Smooth muscle cell (in vitro differentiated cells): ENCODE results near the gene SLC35C1. TPM values are rescaled to one million over a fixed set of nuclear protein-coding genes. Genes with fewer than 3 reads are reported as not detected.

Source experiments
- DNase-seq: peaks from one replicate; lab custom pipeline; 2025; ENCODE audit not compliant: unreplicated experiment; lab: John Stamatoyannopoulos, UW
- H2AFZ ChIP-seq: fragments of 200-600 bp; sonication (generic); 2 replicates; pipeline ENCODE4 v1.6.0; 2016; ENCODE audit warnings: antibody characterized with exemption, low read depth, mild to moderate bottlenecking
- H3F3A ChIP-seq: fragments of 200-600 bp; sonication (generic); 2 replicates; pipeline ENCODE4 v1.6.0; 2017; ENCODE audit warnings: antibody characterized with exemption, low read depth
- H3K27ac ChIP-seq: fragments of 200-600 bp; sonication (generic); 2 replicates; pipeline ENCODE4 v1.5.1; 2016; ENCODE audit warnings: low read depth, mild to moderate bottlenecking
- H3K27me3 ChIP-seq: fragments of 200-600 bp; sonication (generic); 2 replicates; pipeline ENCODE4 v1.6.1; 2016; ENCODE audit warnings: low read depth, mild to moderate bottlenecking
- H3K36me3 ChIP-seq: fragments of 200-600 bp; sonication (generic); 2 replicates; pipeline ENCODE4 v1.5.1; 2016; ENCODE audit warnings: low read depth
- H3K4me1 ChIP-seq: fragments of 200-600 bp; sonication (generic); 2 replicates; pipeline ENCODE4 v1.5.1; 2016; ENCODE audit warnings: low read depth
- H3K4me2 ChIP-seq: fragments of 200-600 bp; sonication (generic); 2 replicates; pipeline ENCODE4 v1.6.0; 2016; ENCODE audit warnings: mild to moderate bottlenecking
- H3K4me3 ChIP-seq: fragments of 200-600 bp; sonication (generic); 2 replicates; pipeline ENCODE4 v1.5.1; 2016; ENCODE audit warnings: mild to moderate bottlenecking
- H3K79me2 ChIP-seq: fragments of 200-600 bp; sonication (generic); 2 replicates; pipeline ENCODE4 v1.6.0; 2016; ENCODE audit warnings: low read depth, mild to moderate bottlenecking
- H3K9ac ChIP-seq: fragments of 200-600 bp; sonication (generic); 2 replicates; pipeline ENCODE4 v1.6.0; 2016; ENCODE audit warnings: low read depth
- H3K9me3 ChIP-seq: fragments of 200-600 bp; sonication (generic); replicated peaks from 2 replicates; pipeline ENCODE4 v1.5.1; 2016; ENCODE audit warnings: low read depth
- H4K20me1 ChIP-seq: fragments of 200-600 bp; sonication (generic); 2 replicates; pipeline ENCODE4 v1.6.0; 2016; ENCODE audit warnings: low read depth
- CTCF ChIP-seq: fragments of 200-600 bp; sonication (generic); IDR thresholded peaks from 2 replicates; pipeline ENCODE4 v1.5.1; 2017; ENCODE audit warnings: borderline replicate concordance, mild to moderate bottlenecking, antibody characterized with exemption; ENCODE audit not compliant: insufficient read depth, poor library complexity, severe bottlenecking
- WGBS: methylation state at CpG from one replicate; pipeline ENCODE4 v1.1.7; 2016; ENCODE audit warnings: low lambda C conversion rate; 5-methylcytosine and 5-hydroxymethylcytosine counted together
- polyA plus RNA-seq: library from polyadenylated mRNA; unstranded; fragments of >200 nt; fragmentation: Nextera tagmentation; extraction: Ambion mirVana; gene quantifications from 2 replicates; pipeline ENCODE4 v1.2.1, GENCODE V29; 2016
- total RNA-seq: library from RNA; depleted of rRNA; stranded (reverse); fragments of >200 nt; gene quantifications from 2 replicates; pipeline ENCODE4 v1.2.3, GENCODE V29; 2014

SLC35C1 gene
- total and polyA plus RNA-seq, 2 experiments from 2014 or later, result 8.9 to 32.7 TPM

- Histone ChIP-seq H3K9ac (peak overlapping the region; percentile 35), H3K36me3 (no peaks in the 10 kb centered on the region), H3K27ac (peak overlapping the region; percentile 91), H3K4me2 (no peak overlapping the region), H2AFZ (no peak overlapping the region), H3K79me2 (peaks cover 41% of the 10 kb centered on the region), H4K20me1 (peaks cover 94% of the 10 kb centered on the region), H3K27me3 (no peaks in the 10 kb centered on the region), H3F3A (peaks cover 16% of the 10 kb centered on the region), H3K4me1 (peaks cover 14% of the 10 kb centered on the region), H3K9me3 (no peaks in the 10 kb centered on the region), H3K4me3 (no peak overlapping the region)
- TF ChIP-seq CTCF, result no peak
- no peak for DNase-seq
- WGBS, result 81% methylated on average over 6 of the region's 6 CpGs
These were observed 51.1 kb downstream of the SLC35C1 start for GRCh38 chr11:45856044-45856468.

GRCh38 chr11:45857961-45858474 lies 53.1 kb downstream of the SLC35C1 start:
- TF ChIP-seq CTCF, result no peak
- Histone ChIP-seq H3K4me3 (no peak overlapping the region), H3K9ac (peak overlapping the region; percentile 74), H3K4me2 (peak overlapping the region; percentile 10), H4K20me1 (peaks cover 74% of the 10 kb centered on the region), H3K79me2 (peaks cover 21% of the 10 kb centered on the region), H3K9me3 (no peaks in the 10 kb centered on the region), H3K27ac (peak overlapping the region; percentile 91), H3F3A (peaks cover 16% of the 10 kb centered on the region), H3K36me3 (peaks cover 8% of the 10 kb centered on the region), H3K4me1 (peaks cover 14% of the 10 kb centered on the region), H3K27me3 (no peaks in the 10 kb centered on the region), H2AFZ (no peak overlapping the region)
- DNase-seq, result no peak
- 84% methylated on average over 2 of the region's 2 CpGs for WGBS

- TF ChIP-seq CTCF, result no peak
- peak overlapping the region; percentile 48 for H3K4me2 ChIP-seq
These were observed 53.9 kb downstream of the SLC35C1 start for GRCh38 chr11:45858751-45859398.

More at GRCh38 chr11:45858751-45859398, 53.9 kb downstream of the SLC35C1 start:
- Histone ChIP-seq H2AFZ (no peak overlapping the region), H3K9ac (peak overlapping the region; percentile 74), H3K36me3 (peaks cover 14% of the 10 kb centered on the region), H3F3A (peaks cover 16% of the 10 kb centered on the region), H3K27ac (peak overlapping the region; percentile 91), H4K20me1 (peaks cover 65% of the 10 kb centered on the region), H3K4me1 (peaks cover 14% of the 10 kb centered on the region), H3K4me3 (no peak overlapping the region), H3K9me3 (no peaks in the 10 kb centered on the region), H3K79me2 (peaks cover 13% of the 10 kb centered on the region), H3K27me3 (no peaks in the 10 kb centered on the region)
- 97% methylated on average over 5 of the region's 5 CpGs for WGBS
- no peak for DNase-seq
